H1 (cell line): ENCODE results near the gene RAB6D. TPM values are rescaled to one million over a fixed set of nuclear protein-coding genes. Genes with fewer than 3 reads are reported as not detected.

Experiments used
- CTCF ChIA-PET: fragments of 300-600 bp; sonication (Branson Sonifier 250); formaldehyde crosslinking; loops from one replicate; lab custom pipeline; 2021; ENCODE audit not compliant: partially characterized antibody; lab: Charles Lee
- POLR2A ChIA-PET: fragments of 300-600 bp; sonication (Branson Sonifier 250); formaldehyde crosslinking; loops from one replicate; lab custom pipeline; 2021; ENCODE audit warnings: inconsistent platforms; ENCODE audit not compliant: partially characterized antibody; lab: Charles Lee
- DNase-seq, 2 experiments: peaks; one replicate each; pipeline versions ENCODE4 v3.0.0 to v3.0.0-alpha.2; 2010 to 2022; ENCODE audit warnings: low spot score in 2 of 2, low read depth in 1 of 2, mixed read lengths in 1 of 2
- FAIRE-seq: peaks from 2 replicates; lab custom pipeline; 2011; peaks lifted over from hg19 to GRCh38; lab: Jason Lieb, UNC
- H2AFZ ChIP-seq: 2 replicates; pipeline ENCODE4 v1.8.1; 2012; ENCODE audit warnings: low read length, inconsistent platforms
- H2AK5ac ChIP-seq: 2 replicates; pipeline ENCODE4 v1.6.1; 2013; ENCODE audit warnings: low read depth, low read length
- H2BK120ac ChIP-seq: replicated peaks from 2 replicates; pipeline ENCODE3; 2013; ENCODE audit warnings: low read depth, low read length, inconsistent platforms
- H2BK12ac ChIP-seq: 2 replicates; pipeline ENCODE4 v1.6.1; 2013; ENCODE audit warnings: low read depth, low read length
- H2BK15ac ChIP-seq: 2 replicates; pipeline ENCODE4 v1.6.1; 2013; ENCODE audit warnings: low read length
- H2BK20ac ChIP-seq: 2 replicates; pipeline ENCODE4 v1.6.1; 2013; ENCODE audit warnings: low read length
- H2BK5ac ChIP-seq: 2 replicates; pipeline ENCODE4 v1.6.1; 2013; ENCODE audit warnings: low read depth, low read length
- H3K14ac ChIP-seq: 2 replicates; pipeline ENCODE4 v1.6.1; 2013; ENCODE audit warnings: inconsistent platforms; ENCODE audit not compliant: insufficient read length
- H3K18ac ChIP-seq: 2 replicates; pipeline ENCODE4 v1.6.1; 2013; ENCODE audit warnings: low read length; ENCODE audit errors: extremely low read depth
- H3K23ac ChIP-seq: 2 replicates; pipeline ENCODE4 v1.6.1; 2013; ENCODE audit warnings: inconsistent platforms; ENCODE audit not compliant: insufficient read length
- H3K23me2 ChIP-seq: 2 replicates; pipeline ENCODE4 v1.6.1; 2013; ENCODE audit warnings: low read depth, low read length
- H3K27ac ChIP-seq: 2 replicates; pipeline ENCODE4 v1.6.1; 2011; ENCODE audit warnings: low read depth, low read length, inconsistent platforms
- H3K27me3 ChIP-seq, 4 experiments: replicated peaks in 1 of 4; 1 replicate in 1 of 4; 2 replicates in 3 of 4; pipeline versions ENCODE4 v1.6.1 to v1.8.1; 2011 to 2013; ENCODE audit warnings: low read length in 3 of 4, mild to moderate bottlenecking in 3 of 4, inconsistent platforms in 2 of 4, mixed read lengths in 2 of 4, moderate library complexity in 1 of 4; ENCODE audit not compliant: control insufficient read depth in 3 of 4, insufficient read depth in 3 of 4; ENCODE audit errors: extremely low read depth in 1 of 4
- H3K36me3 ChIP-seq, 4 experiments: 2 replicates each; pipeline versions ENCODE4 v1.6.1 to v1.8.1; 2011 to 2013; ENCODE audit warnings: mild to moderate bottlenecking in 4 of 4, low read length in 3 of 4, moderate library complexity in 2 of 4, control low read depth in 1 of 4, inconsistent platforms in 1 of 4; ENCODE audit not compliant: insufficient read depth in 4 of 4, control insufficient read depth in 2 of 4
- H3K4ac ChIP-seq: replicated peaks from 2 replicates; pipeline ENCODE3; 2013; ENCODE audit warnings: low read length, low read depth, mixed read lengths, inconsistent platforms; ENCODE audit not compliant: insufficient read length
- H3K4me1 ChIP-seq, 4 experiments: replicated peaks in 1 of 4; 1 replicate in 1 of 4; 2 replicates in 3 of 4; pipeline versions ENCODE4 v1.6.1 to v1.8.1; 2011 to 2013; ENCODE audit warnings: low read length in 3 of 4, inconsistent platforms in 2 of 4, mixed read lengths in 1 of 4; ENCODE audit not compliant: insufficient read depth in 4 of 4, control insufficient read depth in 3 of 4
- H3K4me2 ChIP-seq, 2 experiments: 2 replicates each; pipeline versions ENCODE4 v1.6.1 to v1.8.1; 2011 to 2013; ENCODE audit warnings: low read depth in 2 of 2, low read length in 2 of 2, control low read depth in 1 of 2, inconsistent platforms in 1 of 2, mild to moderate bottlenecking in 1 of 2; ENCODE audit not compliant: insufficient read depth in 1 of 2
- H3K4me3 ChIP-seq, 4 experiments: fragments of 200-600, 300-600 bp in 1 of 4; sonication (generic), shearing (Covaris generic), sonication (Bioruptor Twin) in 1 of 4; 2 replicates each; pipeline versions ENCODE4 v1.5.1 to v1.8.1; 2011 to 2016; ENCODE audit warnings: low read length in 4 of 4, low read depth in 3 of 4, control low read depth in 2 of 4, inconsistent platforms in 2 of 4, mild to moderate bottlenecking in 2 of 4, mixed read lengths in 1 of 4, moderate library complexity in 1 of 4; ENCODE audit not compliant: insufficient read depth in 2 of 4; ENCODE audit errors: extremely low read depth in 1 of 4
- H3K56ac ChIP-seq: replicated peaks from 2 replicates; pipeline ENCODE3; 2013; ENCODE audit warnings: low read depth, mild to moderate bottlenecking, mixed read lengths, low read length, inconsistent platforms; ENCODE audit not compliant: insufficient read length
- H3K79me1 ChIP-seq: 2 replicates; pipeline ENCODE4 v1.6.1; 2013; ENCODE audit warnings: low read depth, low read length, control low read depth
- H3K79me2 ChIP-seq, 2 experiments: 2 replicates each; pipeline versions ENCODE4 v1.6.1 to v1.8.1; 2012 to 2013; ENCODE audit warnings: low read length in 2 of 2, mild to moderate bottlenecking in 2 of 2, inconsistent platforms in 1 of 2; ENCODE audit not compliant: insufficient read depth in 2 of 2, control insufficient read depth in 1 of 2
- H3K9ac ChIP-seq, 4 experiments: replicated peaks in 1 of 4; 1 replicate in 1 of 4; 2 replicates in 3 of 4; pipeline versions ENCODE4 v1.6.1 to v1.8.1; 2011 to 2013; ENCODE audit warnings: low read depth in 3 of 4, low read length in 3 of 4, control low read depth in 2 of 4, mild to moderate bottlenecking in 2 of 4, moderate library complexity in 2 of 4, inconsistent platforms in 1 of 4; ENCODE audit errors: extremely low read depth in 1 of 4
- H3K9me3 ChIP-seq, 2 experiments: 2 replicates each; pipeline versions ENCODE4 v1.6.1 to v1.8.1; 2012 to 2013; ENCODE audit warnings: mild to moderate bottlenecking in 2 of 2, moderate library complexity in 2 of 2, control low read depth in 1 of 2, inconsistent platforms in 1 of 2, low read depth in 1 of 2, low read length in 1 of 2, mixed read lengths in 1 of 2; ENCODE audit not compliant: insufficient read depth in 2 of 2
- H4K20me1 ChIP-seq, 2 experiments: replicated peaks in 1 of 2; 2 replicates each; pipeline versions ENCODE3 to v1.8.1; 2011 to 2013; ENCODE audit warnings: inconsistent platforms in 2 of 2, low read length in 2 of 2, mild to moderate bottlenecking in 1 of 2; ENCODE audit not compliant: insufficient read depth in 2 of 2, control insufficient read depth in 1 of 2
- H4K5ac ChIP-seq: 2 replicates; pipeline ENCODE4 v1.6.1; 2013; ENCODE audit warnings: low read length, low read depth, mixed read lengths, inconsistent platforms; ENCODE audit not compliant: insufficient read length
- H4K8ac ChIP-seq: 2 replicates; pipeline ENCODE4 v1.8.0; 2013; ENCODE audit warnings: mild to moderate bottlenecking, moderate library complexity, low read length, inconsistent platforms; ENCODE audit not compliant: insufficient read depth; ENCODE audit errors: extremely low read depth
- H4K91ac ChIP-seq: replicated peaks from 2 replicates; pipeline ENCODE3; 2013; ENCODE audit warnings: low read length, mixed read lengths, inconsistent platforms; ENCODE audit not compliant: insufficient read length
- BACH1 ChIP-seq: IDR thresholded peaks from 2 replicates; pipeline ENCODE4 v1.6.1; 2012; ENCODE audit warnings: low read length, improper control_type of control experiment
- CHD2 ChIP-seq: IDR thresholded peaks from 2 replicates; pipeline ENCODE4 v1.6.1; 2012; ENCODE audit warnings: low read length, improper control_type of control experiment
- FOSL1 ChIP-seq: IDR thresholded peaks from 2 replicates; pipeline ENCODE4 v1.6.1; 2011; ENCODE audit warnings: mild to moderate bottlenecking, low read depth, low read length, moderate library complexity; ENCODE audit not compliant: insufficient read depth
- HDAC2 ChIP-seq, 2 experiments: fragments of 300-600 bp in 1 of 2; sonication (generic) in 1 of 2; IDR thresholded peaks; 2 replicates each; pipeline ENCODE4 v1.6.1; 2011 to 2012; ENCODE audit warnings: low read depth in 2 of 2, low read length in 2 of 2, mild to moderate bottlenecking in 2 of 2, moderate library complexity in 2 of 2, borderline replicate concordance in 1 of 2, inconsistent platforms in 1 of 2
- MAFK ChIP-seq: IDR thresholded peaks from 2 replicates; pipeline ENCODE4 v1.6.1; 2012; ENCODE audit warnings: low read depth, mild to moderate bottlenecking, improper control_type of control experiment, low read length
- POLR2A ChIP-seq, 2 experiments: IDR thresholded peaks; 1 replicate in 1 of 2; 2 replicates in 1 of 2; pipeline ENCODE4 v1.6.1; 2011; ENCODE audit warnings: low read depth in 2 of 2, low read length in 2 of 2, mild to moderate bottlenecking in 2 of 2; ENCODE audit errors: control extremely low read depth in 1 of 2
- SAP30 ChIP-seq: fragments of 300-600 bp; sonication (generic); IDR thresholded peaks from 2 replicates; pipeline ENCODE4 v1.7.1; 2012; ENCODE audit warnings: low read length, moderate library complexity, mild to moderate bottlenecking, inconsistent platforms; ENCODE audit not compliant: insufficient read depth, insufficient replicate concordance
- SIN3A ChIP-seq, 2 experiments: IDR thresholded peaks in 1 of 2; conservative IDR thresholded peaks in 1 of 2; 2 replicates each; pipeline ENCODE4 v1.6.1; 2011 to 2012; ENCODE audit warnings: low read length in 2 of 2, improper control_type of control experiment in 1 of 2, low read depth in 1 of 2, mild to moderate bottlenecking in 1 of 2
- SIRT6 ChIP-seq: IDR thresholded peaks from one replicate; pipeline ENCODE4 v1.7.1; 2012; ENCODE audit warnings: low read length, inconsistent platforms
- SUZ12 ChIP-seq: fragments of 200-600 bp; sonication (generic); IDR thresholded peaks from 2 replicates; pipeline ENCODE4 v1.6.1; 2012; ENCODE audit warnings: mild to moderate bottlenecking, inconsistent platforms, low read length, moderate library complexity, mixed read lengths
- YY1 ChIP-seq: IDR thresholded peaks from 2 replicates; pipeline ENCODE4 v1.6.1; 2011; ENCODE audit warnings: low read depth, mild to moderate bottlenecking, low read length
- WGBS, 2 experiments: shearing (Covaris generic) in 1 of 2; methylation state at CpG; one replicate each; pipeline versions ENCODE4 v1.1.6 to v1.1.7; 2013 to 2015; ENCODE audit warnings: low lambda C conversion rate in 2 of 2, mixed read lengths in 2 of 2, inconsistent platforms in 1 of 2, low coverage in 1 of 2, missing lambda C conversion rate in 1 of 2; ENCODE audit not compliant: insufficient replicate concordance in 2 of 2, insufficient coverage in 1 of 2, insufficient read length in 1 of 2; ENCODE audit errors: extremely low coverage in 1 of 2, missing lambda C conversion rate in 1 of 2; 5-methylcytosine and 5-hydroxymethylcytosine counted together
- polyA plus RNA-seq, 7 experiments: library from polyadenylated mRNA; depleted of rRNA in 3 of 7; stranded (reverse) in 5 of 7; unstranded in 2 of 7; fragments of >200 nt in 5 of 7; fragments of 200-250 nt in 2 of 7; gene quantifications; 1 replicate in 5 of 7; 2 replicates in 1 of 7; 4 replicates in 1 of 7; pipeline versions ENCODE4 v1.2.1 to v1.2.3, GENCODE V29; 2011 to 2013; ENCODE audit warnings: missing spikeins in 2 of 7, mixed read lengths in 2 of 7
- total RNA-seq: library from RNA; stranded (reverse); fragmentation: NEBNext Ultra II Directional; extraction: Animal tissue kit (Norgen Biotek cat#: 25700); gene quantifications from 2 replicates; pipeline ENCODE4 v1.2.1, GENCODE V29; 2021
- TF ChIP-seq, protein P1 (sequence below): IDR thresholded peaks from 2 replicates; pipeline ENCODE4 v1.6.1; 2012; ENCODE audit warnings: low read length, inconsistent platforms

RAB6D gene
- total and polyA plus RNA-seq, 2 of the 8 experiments (the other 6 are each of a cell fraction or from before 2014, with no cell fraction given), result 0.05 to 0.22 TPM

DNA sequence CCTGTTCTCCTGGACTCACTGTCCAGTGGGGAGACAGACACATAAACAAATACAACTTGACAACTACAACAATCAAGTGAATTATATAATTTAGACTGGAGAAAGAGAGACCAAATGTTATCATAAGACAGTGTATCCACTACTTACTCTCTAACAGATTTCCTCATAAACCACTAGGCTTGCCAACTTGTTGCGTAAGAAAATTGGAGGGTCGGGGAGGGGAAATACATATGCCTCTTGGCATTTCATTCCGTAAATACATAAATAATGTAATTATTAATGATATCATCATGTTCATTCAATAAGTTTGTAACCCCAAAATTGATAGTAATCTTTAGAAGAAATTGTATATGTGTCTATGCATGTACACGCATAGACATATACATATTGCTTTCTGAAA lies 14.9 kb downstream of the RAB6D start:
- Histone ChIP-seq H3K27me3 (peaks cover 0 to 2% (median 0%) of the 10 kb centered on the region in 4 experiments; a peak in 1 of 7 replicates), H2BK20ac (no peak overlapping the region), H3K4me3 (no peak overlapping the region), H2AK5ac (no peak overlapping the region), H3K14ac (no peak overlapping the region), H3K18ac (no peak overlapping the region), H3K9me3 (peaks cover 0 to 4% of the 10 kb centered on the region in 2 experiments; a peak in 1 of 4 replicates), H3K4me2 (no peak overlapping the region), H2AFZ (no peak overlapping the region), H3K56ac (no peak overlapping the region), H3K79me1 (no peaks in the 10 kb centered on the region), H3K36me3 (no peaks in the 10 kb centered on the region), H3K4ac (no peak overlapping the region), H3K27ac (no peak overlapping the region), H2BK12ac (no peak overlapping the region), H2BK120ac (no peak overlapping the region), H3K23ac (no peak overlapping the region), H3K4me1 (no peaks in the 10 kb centered on the region), H3K79me2 (no peaks in the 10 kb centered on the region), H4K5ac (no peak overlapping the region), H3K23me2 (no peaks in the 10 kb centered on the region), H2BK15ac (no peak overlapping the region), H4K20me1 (no peaks in the 10 kb centered on the region), H4K8ac (no peak overlapping the region), H3K9ac (no peak overlapping the region), H4K91ac (no peak overlapping the region), H2BK5ac (no peak overlapping the region)
- 88% methylated on average over 4 of the region's 4 CpGs; no CpG with 5 or more reads in 1 of the 2 experiments for WGBS, 2 experiments
- no peak for FAIRE-seq
- POLR2A ChIA-PET, result no interaction called here
- no peak for DNase-seq
- CTCF ChIA-PET, result no interaction called here
- TF ChIP-seq HDAC2 (IDR thresholded peaks at IDR 0.05; ENCODE audit: borderline replicate concordance in 1 of 2, low read depth in 2 of 2, low read length in 2 of 2), result no peak
- no peak for TF ChIP-seq BACH1
- no peak for TF ChIP-seq CHD2
- no peak for TF ChIP-seq SUZ12
- TF ChIP-seq POLR2A (IDR thresholded peaks at IDR 0.05; ENCODE audit: control extremely low read depth in 1 of 2, low read depth in 2 of 2, low read length in 2 of 2), result no peak
- TF ChIP-seq, protein P1, sequence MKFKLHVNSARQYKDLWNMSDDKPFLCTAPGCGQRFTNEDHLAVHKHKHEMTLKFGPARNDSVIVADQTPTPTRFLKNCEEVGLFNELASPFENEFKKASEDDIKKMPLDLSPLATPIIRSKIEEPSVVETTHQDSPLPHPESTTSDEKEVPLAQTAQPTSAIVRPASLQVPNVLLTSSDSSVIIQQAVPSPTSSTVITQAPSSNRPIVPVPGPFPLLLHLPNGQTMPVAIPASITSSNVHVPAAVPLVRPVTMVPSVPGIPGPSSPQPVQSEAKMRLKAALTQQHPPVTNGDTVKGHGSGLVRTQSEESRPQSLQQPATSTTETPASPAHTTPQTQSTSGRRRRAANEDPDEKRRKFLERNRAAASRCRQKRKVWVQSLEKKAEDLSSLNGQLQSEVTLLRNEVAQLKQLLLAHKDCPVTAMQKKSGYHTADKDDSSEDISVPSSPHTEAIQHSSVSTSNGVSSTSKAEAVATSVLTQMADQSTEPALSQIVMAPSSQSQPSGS, result no peak
- TF ChIP-seq SIRT6, result no peak
- TF ChIP-seq FOSL1, result no peak
- TF ChIP-seq YY1, result no peak
- TF ChIP-seq SAP30, result no peak
- TF ChIP-seq MAFK, result no peak
- TF ChIP-seq SIN3A (conservative IDR thresholded peaks at IDR 0.05 in 1 of 2, IDR thresholded peaks at IDR 0.05 in 1 of 2; ENCODE audit: low read depth in 1 of 2, low read length in 2 of 2), result no peak
